HEK293 (cell line): ENCODE results near the gene ANGPTL4.

ENCODE experiments used
- WT1 ChIP-seq: fragments of 450-650 bp; formaldehyde crosslinking; IDR thresholded peaks from 2 replicates; pipeline ENCODE4 v1.5.1; 2016; ENCODE audit warnings: missing biosample characterization, missing genetic modification characterization
- ZNF214 ChIP-seq: fragments of 450-650 bp; formaldehyde crosslinking; IDR thresholded peaks from 2 replicates; pipeline ENCODE4 v1.5.1; 2017; ENCODE audit warnings: missing biosample characterization, mild to moderate bottlenecking, missing genetic modification characterization, borderline replicate concordance
- TF ChIP-seq, protein P1 (sequence below): fragments of 450-650 bp; formaldehyde crosslinking; IDR thresholded peaks from 2 replicates; pipeline ENCODE4 v1.5.1; 2017; ENCODE audit warnings: missing biosample characterization, missing genetic modification characterization
- TF ChIP-seq, protein P2 (sequence below): fragments of 450-650 bp; formaldehyde crosslinking; IDR thresholded peaks from 2 replicates; pipeline ENCODE4 v1.5.1; 2016; ENCODE audit warnings: missing biosample characterization, missing genetic modification characterization

- TF ChIP-seq, protein P1, sequence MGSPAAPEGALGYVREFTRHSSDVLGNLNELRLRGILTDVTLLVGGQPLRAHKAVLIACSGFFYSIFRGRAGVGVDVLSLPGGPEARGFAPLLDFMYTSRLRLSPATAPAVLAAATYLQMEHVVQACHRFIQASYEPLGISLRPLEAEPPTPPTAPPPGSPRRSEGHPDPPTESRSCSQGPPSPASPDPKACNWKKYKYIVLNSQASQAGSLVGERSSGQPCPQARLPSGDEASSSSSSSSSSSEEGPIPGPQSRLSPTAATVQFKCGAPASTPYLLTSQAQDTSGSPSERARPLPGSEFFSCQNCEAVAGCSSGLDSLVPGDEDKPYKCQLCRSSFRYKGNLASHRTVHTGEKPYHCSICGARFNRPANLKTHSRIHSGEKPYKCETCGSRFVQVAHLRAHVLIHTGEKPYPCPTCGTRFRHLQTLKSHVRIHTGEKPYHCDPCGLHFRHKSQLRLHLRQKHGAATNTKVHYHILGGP (tag by site-specific recombination): no peak
- TF ChIP-seq, protein P2, sequence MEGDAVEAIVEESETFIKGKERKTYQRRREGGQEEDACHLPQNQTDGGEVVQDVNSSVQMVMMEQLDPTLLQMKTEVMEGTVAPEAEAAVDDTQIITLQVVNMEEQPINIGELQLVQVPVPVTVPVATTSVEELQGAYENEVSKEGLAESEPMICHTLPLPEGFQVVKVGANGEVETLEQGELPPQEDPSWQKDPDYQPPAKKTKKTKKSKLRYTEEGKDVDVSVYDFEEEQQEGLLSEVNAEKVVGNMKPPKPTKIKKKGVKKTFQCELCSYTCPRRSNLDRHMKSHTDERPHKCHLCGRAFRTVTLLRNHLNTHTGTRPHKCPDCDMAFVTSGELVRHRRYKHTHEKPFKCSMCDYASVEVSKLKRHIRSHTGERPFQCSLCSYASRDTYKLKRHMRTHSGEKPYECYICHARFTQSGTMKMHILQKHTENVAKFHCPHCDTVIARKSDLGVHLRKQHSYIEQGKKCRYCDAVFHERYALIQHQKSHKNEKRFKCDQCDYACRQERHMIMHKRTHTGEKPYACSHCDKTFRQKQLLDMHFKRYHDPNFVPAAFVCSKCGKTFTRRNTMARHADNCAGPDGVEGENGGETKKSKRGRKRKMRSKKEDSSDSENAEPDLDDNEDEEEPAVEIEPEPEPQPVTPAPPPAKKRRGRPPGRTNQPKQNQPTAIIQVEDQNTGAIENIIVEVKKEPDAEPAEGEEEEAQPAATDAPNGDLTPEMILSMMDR (tag by site-specific recombination): no peak
- no peak for TF ChIP-seq WT1 (tag by site-specific recombination)
- no peak for TF ChIP-seq ZNF214
Observed at GRCh38 chr19:8404391-8405151, 40.6 kb downstream of the ANGPTL4 start.
